Natural killer cell (primary cell): ENCODE data around the gene GABPB2. TPM values are rescaled to one million over a fixed set of nuclear protein-coding genes. Genes with fewer than 3 reads are reported as not detected.

Experiments used
- ATAC-seq, 3 donors: fragments of 150-1000 bp in 2 of 3; fragments of 200-7000 bp in 1 of 3; cut with Tn5 transposase; 1 replicate in 1 of 3; 2 replicates in 2 of 3; pipeline ENCODE4 v1.10.0; 2021; ENCODE audit warnings: mild to moderate bottlenecking in 2 of 3, moderate library complexity in 2 of 3
- DNase-seq, 2 donors: peaks; one replicate each; pipeline versions ENCODE4 v3.0.0 to v3.0.0-alpha.2; 2013 to 2021; ENCODE audit warnings: mixed read lengths in 1 of 2
- H3K27ac ChIP-seq: one replicate; pipeline ENCODE4 v1.5.1; 2013; ENCODE audit warnings: mild to moderate bottlenecking, low read length
- H3K27me3 ChIP-seq: one replicate; pipeline ENCODE4 v1.6.1; 2013; ENCODE audit warnings: low read length; ENCODE audit not compliant: control insufficient read depth, insufficient read depth
- H3K36me3 ChIP-seq: one replicate; pipeline ENCODE4 v1.6.1; 2013; ENCODE audit warnings: low read length; ENCODE audit not compliant: control insufficient read depth, insufficient read depth
- H3K4me1 ChIP-seq: one replicate; pipeline ENCODE4 v1.6.1; 2013; ENCODE audit warnings: low read length; ENCODE audit not compliant: control insufficient read depth, insufficient read depth
- H3K4me3 ChIP-seq: one replicate; pipeline ENCODE4 v1.5.1; 2013; ENCODE audit warnings: low read length
- H3K9me3 ChIP-seq: one replicate; pipeline ENCODE4 v1.6.1; 2013; ENCODE audit warnings: low read length; ENCODE audit not compliant: control insufficient read depth, insufficient read depth
- H3K27ac Mint-ChIP-seq, 2 donors: one replicate each; pipeline ENCODE4 v1.8.0; 2022; ENCODE audit warnings: mild to moderate bottlenecking in 2 of 2, mixed read lengths in 2 of 2, moderate library complexity in 1 of 2
- H3K27me3 Mint-ChIP-seq, 2 donors: one replicate each; pipeline ENCODE4 v1.8.0; 2022; ENCODE audit warnings: low read depth in 2 of 2, mixed read lengths in 2 of 2
- H3K36me3 Mint-ChIP-seq: one replicate; pipeline ENCODE4 v1.8.0; 2022; ENCODE audit warnings: mixed read lengths
- H3K4me1 Mint-ChIP-seq, 2 donors: one replicate each; pipeline ENCODE4 v1.8.0; 2022; ENCODE audit warnings: mixed read lengths in 2 of 2
- H3K4me3 Mint-ChIP-seq: one replicate; pipeline ENCODE4 v1.8.0; 2022; ENCODE audit warnings: mild to moderate bottlenecking, moderate library complexity, mixed read lengths
- H3K9me3 Mint-ChIP-seq, 2 donors: one replicate each; pipeline ENCODE4 v1.8.0; 2022; ENCODE audit warnings: mixed read lengths in 2 of 2
- WGBS: methylation state at CpG from one replicate; pipeline ENCODE4 v1.1.7; 2013; ENCODE audit warnings: missing lambda C conversion rate; ENCODE audit not compliant: insufficient coverage; 5-methylcytosine and 5-hydroxymethylcytosine counted together
- intact Hi-C: fragments of 100-400 bp; cut with micrococcal nuclease; formaldehyde crosslinking; loops from one replicate; pipeline ENCODE4 v1.14.2; 2022
- total RNA-seq, 4 donors: library from RNA; stranded (reverse); fragments of 120-200 nt in 1 of 4; gene quantifications; one replicate each; pipeline versions ENCODE4 v1.2.3 to v1.2.4, GENCODE V29; 2013 to 2022
- TF ChIP-seq, protein P1 (sequence below): fragments of 200-600 bp; IDR thresholded peaks from one replicate; pipeline ENCODE4 v1.8.0; 2022; ENCODE audit warnings: antibody characterized with exemption

GABPB2 gene
- total RNA-seq, 3 donors from 2014 or later (not counting 1 experiment from before 2014, with no cell fraction given): 27.4 to 34.0 (median 30.6) TPM

GRCh38 chr1:151164732-151165280 is 94.2 kb downstream of the GABPB2 start:
- no peaks in the 10 kb centered on the region for H3K27me3 ChIP-seq
- no peak overlapping the region for H3K27ac ChIP-seq
- H3K36me3 Mint-ChIP-seq: peaks cover 7% of the 10 kb centered on the region
- H3K4me3 Mint-ChIP-seq: peak overlapping the region; percentile 99
- H3K36me3 ChIP-seq: peaks cover 20% of the 10 kb centered on the region
- 74% methylated on average over 11 of the region's 11 CpGs for WGBS
- TF ChIP-seq, protein P1, sequence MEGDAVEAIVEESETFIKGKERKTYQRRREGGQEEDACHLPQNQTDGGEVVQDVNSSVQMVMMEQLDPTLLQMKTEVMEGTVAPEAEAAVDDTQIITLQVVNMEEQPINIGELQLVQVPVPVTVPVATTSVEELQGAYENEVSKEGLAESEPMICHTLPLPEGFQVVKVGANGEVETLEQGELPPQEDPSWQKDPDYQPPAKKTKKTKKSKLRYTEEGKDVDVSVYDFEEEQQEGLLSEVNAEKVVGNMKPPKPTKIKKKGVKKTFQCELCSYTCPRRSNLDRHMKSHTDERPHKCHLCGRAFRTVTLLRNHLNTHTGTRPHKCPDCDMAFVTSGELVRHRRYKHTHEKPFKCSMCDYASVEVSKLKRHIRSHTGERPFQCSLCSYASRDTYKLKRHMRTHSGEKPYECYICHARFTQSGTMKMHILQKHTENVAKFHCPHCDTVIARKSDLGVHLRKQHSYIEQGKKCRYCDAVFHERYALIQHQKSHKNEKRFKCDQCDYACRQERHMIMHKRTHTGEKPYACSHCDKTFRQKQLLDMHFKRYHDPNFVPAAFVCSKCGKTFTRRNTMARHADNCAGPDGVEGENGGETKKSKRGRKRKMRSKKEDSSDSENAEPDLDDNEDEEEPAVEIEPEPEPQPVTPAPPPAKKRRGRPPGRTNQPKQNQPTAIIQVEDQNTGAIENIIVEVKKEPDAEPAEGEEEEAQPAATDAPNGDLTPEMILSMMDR: no peak
- DNase-seq (no peak), ATAC-seq (no peak)
- no peaks in the 10 kb centered on the region for H3K9me3 Mint-ChIP-seq
- no peaks in the 10 kb centered on the region for H3K27me3 Mint-ChIP-seq
- intact Hi-C loops: no loop called here
- peaks cover 32% of the 10 kb centered on the region for H3K4me1 ChIP-seq
- peak overlapping the region; percentile 94 for H3K27ac Mint-ChIP-seq
- no peaks in the 10 kb centered on the region for H3K9me3 ChIP-seq
- no peak overlapping the region for H3K4me3 ChIP-seq
- peaks cover 30 to 48% of the 10 kb centered on the region in 2 donors for H3K4me1 Mint-ChIP-seq

DNA sequence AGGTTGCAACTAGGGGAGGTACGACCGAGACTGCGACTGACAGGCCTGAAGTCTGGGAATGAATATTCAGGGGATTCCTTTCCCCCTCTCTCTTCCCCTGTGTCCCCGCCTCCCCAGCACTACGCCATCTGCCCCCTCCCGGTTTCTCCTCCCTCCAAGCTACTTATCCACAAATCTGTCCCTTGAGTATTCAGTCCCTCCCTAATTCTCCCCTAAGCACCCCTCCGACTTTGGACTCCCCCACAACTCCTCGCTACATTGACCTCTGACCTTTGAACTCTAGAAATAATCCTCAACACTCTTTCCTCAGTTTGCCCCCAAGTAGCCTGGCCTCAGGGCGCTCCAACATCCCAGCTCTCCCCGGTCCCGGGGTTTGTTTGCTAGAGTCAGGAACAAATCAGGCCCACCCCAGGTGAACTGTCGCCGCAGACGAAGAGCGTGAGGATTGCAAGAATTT is 94.7 kb downstream of the GABPB2 start:
- H3K27me3 ChIP-seq: no peaks in the 10 kb centered on the region
- peak overlapping the region; percentile 99 for H3K4me3 Mint-ChIP-seq
- peak overlapping the region; percentile 12 for H3K27ac ChIP-seq
- intact Hi-C loops: no loop called here
- H3K27me3 Mint-ChIP-seq: no peaks in the 10 kb centered on the region
- no peaks in the 10 kb centered on the region for H3K9me3 Mint-ChIP-seq
- DNase-seq (peak in 1 of 2 donors; percentile 26), ATAC-seq (peak in 1 of 3 donors; percentile 0)
- 38% methylated on average over 15 of the region's 15 CpGs for WGBS
- H3K9me3 ChIP-seq: no peaks in the 10 kb centered on the region
- peaks cover 32% of the 10 kb centered on the region for H3K4me1 ChIP-seq
- peak overlapping the region; percentile 90 for H3K4me3 ChIP-seq
- H3K36me3 Mint-ChIP-seq: peaks cover 7% of the 10 kb centered on the region
- peak overlapping the region; percentile 94 for H3K27ac Mint-ChIP-seq
- TF ChIP-seq, protein P1: no peak
- H3K4me1 Mint-ChIP-seq: peaks cover 30 to 46% of the 10 kb centered on the region in 2 donors
- peaks cover 23% of the 10 kb centered on the region for H3K36me3 ChIP-seq

- no peaks in the 10 kb centered on the region for H3K27me3 Mint-ChIP-seq
- 1% methylated on average over 38 of the region's 38 CpGs for WGBS
- Histone ChIP-seq H3K4me1 (peaks cover 27% of the 10 kb centered on the region), H3K27me3 (no peaks in the 10 kb centered on the region), H3K4me3 (peak within 1 kb of the TSS; percentile 90), H3K27ac (peak within 1 kb of the TSS; percentile 68), H3K36me3 (peaks cover 26% of the 10 kb centered on the region), H3K9me3 (no peaks in the 10 kb centered on the region)
- H3K4me3 Mint-ChIP-seq: peak within 1 kb of the TSS; percentile 99
- H3K27ac Mint-ChIP-seq: peak within 1 kb of the TSS; percentile 94
- DNase-seq (peak; percentile 91 to 99), ATAC-seq (peak; percentile 97 to 99 (median 98))
- TF ChIP-seq, protein P1: no peak
- H3K36me3 Mint-ChIP-seq: peaks cover 7% of the 10 kb centered on the region
- peaks cover 30 to 42% of the 10 kb centered on the region in 2 donors for H3K4me1 Mint-ChIP-seq
- H3K9me3 Mint-ChIP-seq: no peaks in the 10 kb centered on the region
- intact Hi-C loops: loop anchor here (1.0 kb wide), 1 partner anchor 24 kb away; the partner anchor contains the start of gene VPS72
Observed at GRCh38 chr1:151165738-151166504, 95.4 kb downstream of the GABPB2 start, which contains the start of the genes LYSMD1 and SCNM1. Gene LYSMD1 (minus strand): TSS chr1:151165902. CDS start chr1:151165258, 644 bp downstream. Gene SCNM1 (plus strand): TSS chr1:151166144. CDS start chr1:151166153, 9 bp downstream.
